GM23338 (cell line): ENCODE measurements around the gene CTBP2. TPM values are rescaled to one million over a fixed set of nuclear protein-coding genes. Genes with fewer than 3 reads are reported as not detected.

ENCODE experiments used
- ATAC-seq: fragments of 200-7000 bp; cut with Tn5 transposase; 3 replicates; pipeline ENCODE4 v1.9.1; 2020
- DNase-seq: peaks from one replicate; pipeline ENCODE4 v3.0.0-alpha.2; 2015; ENCODE audit warnings: low spot score
- H2AFZ ChIP-seq: fragments of 200-600 bp; sonication (generic); 2 replicates; pipeline ENCODE4 v1.8.0; 2016; ENCODE audit warnings: antibody characterized with exemption, mild to moderate bottlenecking, moderate library complexity
- H3F3A ChIP-seq: fragments of 200-600 bp; sonication (generic); replicated peaks from 2 replicates; pipeline ENCODE4 v1.8.0; 2017; ENCODE audit warnings: antibody characterized with exemption, mixed run types, low read depth
- H3K27ac ChIP-seq: fragments of 200-600 bp; sonication (generic); 2 replicates; pipeline ENCODE4 v1.6.1; 2016; ENCODE audit warnings: low read depth
- H3K27me3 ChIP-seq: fragments of 200-600 bp; sonication (generic); 2 replicates; pipeline ENCODE4 v1.8.0; 2016; ENCODE audit warnings: mild to moderate bottlenecking, mixed run types, moderate library complexity; ENCODE audit not compliant: insufficient read depth
- H3K36me3 ChIP-seq: fragments of 200-600 bp; sonication (generic); 2 replicates; pipeline ENCODE4 v1.8.0; 2016; ENCODE audit warnings: mild to moderate bottlenecking; ENCODE audit not compliant: insufficient read depth
- H3K4me1 ChIP-seq: fragments of 200-600 bp; sonication (generic); 2 replicates; pipeline ENCODE4 v1.8.0; 2016; ENCODE audit warnings: mild to moderate bottlenecking, moderate library complexity; ENCODE audit not compliant: insufficient read depth
- H3K4me2 ChIP-seq: fragments of 200-600 bp; sonication (generic); 2 replicates; pipeline ENCODE4 v1.7.1; 2017; ENCODE audit warnings: mixed run types
- H3K4me3 ChIP-seq: fragments of 200-600 bp; sonication (generic); 2 replicates; pipeline ENCODE4 v1.6.1; 2016; ENCODE audit warnings: mixed run types
- H3K79me2 ChIP-seq: fragments of 200-600 bp; sonication (generic); replicated peaks from 2 replicates; pipeline ENCODE4 v1.8.0; 2017; ENCODE audit warnings: mild to moderate bottlenecking; ENCODE audit not compliant: insufficient read depth
- H3K9me2 ChIP-seq: fragments of 200-600 bp; sonication (generic); 2 replicates; pipeline ENCODE4 v1.8.0; 2017; ENCODE audit not compliant: insufficient read depth
- H4K20me1 ChIP-seq: fragments of 200-600 bp; sonication (generic); replicated peaks from 2 replicates; pipeline ENCODE4 v1.8.0; 2017; ENCODE audit warnings: mild to moderate bottlenecking; ENCODE audit not compliant: insufficient read depth
- H3K27ac Mint-ChIP-seq: 2 replicates; pipeline ENCODE4 v1.8.0; 2020; ENCODE audit warnings: inconsistent platforms, mild to moderate bottlenecking, moderate library complexity, mixed read lengths
- H3K27me3 Mint-ChIP-seq: 3 replicates; pipeline ENCODE4 v1.8.0; 2022; ENCODE audit warnings: low read depth, mild to moderate bottlenecking, moderate library complexity, mixed read lengths, inconsistent platforms; ENCODE audit not compliant: insufficient read depth, poor library complexity
- H3K36me3 Mint-ChIP-seq: 3 replicates; pipeline ENCODE4 v1.8.0; 2021; ENCODE audit warnings: low read depth, mild to moderate bottlenecking, inconsistent platforms, moderate library complexity, mixed read lengths
- H3K4me1 Mint-ChIP-seq: 3 replicates; pipeline ENCODE4 v1.8.0; 2020; ENCODE audit warnings: mild to moderate bottlenecking, inconsistent platforms, mixed read lengths
- H3K4me3 Mint-ChIP-seq: 3 replicates; pipeline ENCODE4 v1.8.0; 2021; ENCODE audit warnings: moderate library complexity, mild to moderate bottlenecking, inconsistent platforms, mixed read lengths
- H3K9me3 Mint-ChIP-seq: 3 replicates; pipeline ENCODE4 v1.8.0; 2020; ENCODE audit warnings: moderate library complexity, mild to moderate bottlenecking, inconsistent platforms, mixed read lengths
- CREB1 ChIP-seq: fragments of 250-450 bp; sonication (Bioruptor Pico); IDR thresholded peaks from 2 replicates; pipeline ENCODE4 v1.5.0; 2020; ENCODE audit warnings: low read depth, mild to moderate bottlenecking, moderate library complexity
- CTCF ChIP-seq, 2 experiments: fragments of 200-600 bp in 1 of 2; sonication (generic) in 1 of 2; conservative IDR thresholded peaks; 2 replicates each; pipeline versions ENCODE4 v1.5.1 to v1.6.1; 2016 to 2017; ENCODE audit warnings: antibody characterized with exemption in 2 of 2, low read depth in 2 of 2, mild to moderate bottlenecking in 2 of 2, moderate library complexity in 1 of 2
- EZH2phosphoT487 ChIP-seq: fragments of 200-600 bp; sonication (generic); IDR thresholded peaks from one replicate; pipeline ENCODE4 v1.8.1; 2018; ENCODE audit warnings: antibody characterized with exemption; ENCODE audit not compliant: unreplicated experiment
- JUNB ChIP-seq: IDR thresholded peaks from one replicate; pipeline ENCODE4 v1.6.1; 2016; ENCODE audit warnings: antibody characterized with exemption; ENCODE audit not compliant: unreplicated experiment
- NANOG ChIP-seq: IDR thresholded peaks from 2 replicates; pipeline ENCODE4 v1.6.1; 2016; ENCODE audit warnings: antibody characterized with exemption, borderline replicate concordance
- POLR2AphosphoS5 ChIP-seq: IDR thresholded peaks from 2 replicates; pipeline ENCODE4 v1.6.1; 2016; ENCODE audit warnings: antibody characterized with exemption, low read depth
- ZNF114 ChIP-seq: fragments of 250-450 bp; sonication (Bioruptor Pico); IDR thresholded peaks from 2 replicates; pipeline ENCODE4 v1.5.0; 2020; ENCODE audit warnings: mild to moderate bottlenecking, moderate library complexity
- ZNF331 ChIP-seq: fragments of 250-450 bp; sonication (Bioruptor Pico); IDR thresholded peaks from 2 replicates; pipeline ENCODE4 v1.5.0; 2020; ENCODE audit warnings: low read depth, mild to moderate bottlenecking, moderate library complexity
- ZNF462 ChIP-seq: fragments of 250-450 bp; sonication (Bioruptor Pico); IDR thresholded peaks from 2 replicates; pipeline ENCODE4 v1.5.0; 2020; ENCODE audit warnings: mild to moderate bottlenecking, moderate library complexity
- polyA plus RNA-seq: library from polyadenylated mRNA; unstranded; fragments of >200 nt; fragmentation: Nextera tagmentation; extraction: Ambion mirVana; gene quantifications from 2 replicates; pipeline ENCODE4 v1.2.1, GENCODE V29; 2016
- total RNA-seq: library from RNA; depleted of rRNA; stranded (reverse); fragments of >200 nt; shearing (Covaris generic); gene quantifications from 2 replicates; pipeline ENCODE4 v1.2.3, GENCODE V29; 2014

CTBP2 gene
- total and polyA plus RNA-seq, 2 experiments from 2014 or later = 133 to 265 TPM

- TF ChIP-seq ZNF462 = no peak
Measured at GRCh38 chr10:125192620-125193019, 32.3 kb upstream of the CTBP2 start (continued).

- Mint-ChIP-seq H3K27ac (no peak overlapping the region; the same call in 1 of the 2 replicates), H3K4me3 (no peak overlapping the region), H3K36me3 (no peaks in the 10 kb centered on the region), H3K9me3 (no peaks in the 10 kb centered on the region; the same call in 1 of the 3 replicates), H3K4me1 (peaks cover 8% of the 10 kb centered on the region; the same call in 1 of the 3 replicates), H3K27me3 (peaks cover 11% of the 10 kb centered on the region)
- ATAC-seq = no peak
- Histone ChIP-seq H3K9me2 (no peaks in the 10 kb centered on the region), H3K4me3 (no peak overlapping the region), H3K36me3 (no peaks in the 10 kb centered on the region), H3K4me2 (no peak overlapping the region), H3K27ac (no peak overlapping the region), H3K79me2 (no peaks in the 10 kb centered on the region), H3F3A (no peaks in the 10 kb centered on the region), H2AFZ (no peak overlapping the region), H3K27me3 (no peaks in the 10 kb centered on the region), H4K20me1 (no peaks in the 10 kb centered on the region), H3K4me1 (no peaks in the 10 kb centered on the region)
- DNase-seq = no peak
- no peak for TF ChIP-seq ZNF114 (CRISPR knock-in tag)
- no peak for TF ChIP-seq ZNF331 (CRISPR knock-in tag)
- TF ChIP-seq NANOG = no peak
- no peak for TF ChIP-seq CTCF (conservative IDR thresholded peaks at IDR 0.05; ENCODE audit: low read depth in 2 of 2)
- no peak for TF ChIP-seq JUNB
- no peak for TF ChIP-seq ZNF462
- no peak for TF ChIP-seq CREB1 (CRISPR knock-in tag)
- no peak for TF ChIP-seq POLR2AphosphoS5
- no peak for TF ChIP-seq EZH2phosphoT487
Measured at GRCh38 chr10:125192005-125192404, 31.6 kb upstream of the CTBP2 start.
